ENCODE data around the gene ACAA2. TPM values are rescaled to one million over a fixed set of nuclear protein-coding genes. Genes with fewer than 3 reads are reported as not detected.

Gene ACAA2
- total and polyA plus RNA-seq, 2 experiments from 2014 or later, result 174 to 189 TPM

- H3K79me2 ChIP-seq, result no peaks in the 10 kb centered on the region
- TF ChIP-seq EZH2phosphoT487 (IDR thresholded peaks at IDR 0.05; ENCODE audit: low read depth, severe bottlenecking, unreplicated experiment) (no peak), EZH2 (IDR thresholded peaks at IDR 0.05; ENCODE audit: borderline replicate concordance) (no peak)
- TF ChIP-seq, protein P1, sequence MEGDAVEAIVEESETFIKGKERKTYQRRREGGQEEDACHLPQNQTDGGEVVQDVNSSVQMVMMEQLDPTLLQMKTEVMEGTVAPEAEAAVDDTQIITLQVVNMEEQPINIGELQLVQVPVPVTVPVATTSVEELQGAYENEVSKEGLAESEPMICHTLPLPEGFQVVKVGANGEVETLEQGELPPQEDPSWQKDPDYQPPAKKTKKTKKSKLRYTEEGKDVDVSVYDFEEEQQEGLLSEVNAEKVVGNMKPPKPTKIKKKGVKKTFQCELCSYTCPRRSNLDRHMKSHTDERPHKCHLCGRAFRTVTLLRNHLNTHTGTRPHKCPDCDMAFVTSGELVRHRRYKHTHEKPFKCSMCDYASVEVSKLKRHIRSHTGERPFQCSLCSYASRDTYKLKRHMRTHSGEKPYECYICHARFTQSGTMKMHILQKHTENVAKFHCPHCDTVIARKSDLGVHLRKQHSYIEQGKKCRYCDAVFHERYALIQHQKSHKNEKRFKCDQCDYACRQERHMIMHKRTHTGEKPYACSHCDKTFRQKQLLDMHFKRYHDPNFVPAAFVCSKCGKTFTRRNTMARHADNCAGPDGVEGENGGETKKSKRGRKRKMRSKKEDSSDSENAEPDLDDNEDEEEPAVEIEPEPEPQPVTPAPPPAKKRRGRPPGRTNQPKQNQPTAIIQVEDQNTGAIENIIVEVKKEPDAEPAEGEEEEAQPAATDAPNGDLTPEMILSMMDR (IDR thresholded peaks at IDR 0.05; ENCODE audit: poor library complexity), result no peak
- DNase-seq (ENCODE audit: low spot score), result no peak
- no peak overlapping the region for H2AFZ ChIP-seq
- H3K4me2 ChIP-seq, result no peak overlapping the region
- H4K20me1 ChIP-seq (ENCODE audit: insufficient read depth, poor library complexity, severe bottlenecking), result no peaks in the 10 kb centered on the region
- no peaks in the 10 kb centered on the region for H3K4me1 ChIP-seq (ENCODE audit: insufficient read depth)
- no peak overlapping the region for H3K4me3 ChIP-seq
- no peaks in the 10 kb centered on the region for H3K27me3 ChIP-seq
- no peaks in the 10 kb centered on the region for H3K9me2 ChIP-seq (replicated peaks; ENCODE audit: insufficient read depth)
- H3K36me3 ChIP-seq (replicated peaks; ENCODE audit: insufficient read depth, low read depth), result no peaks in the 10 kb centered on the region
- H3K27ac ChIP-seq, result no peak overlapping the region
- WGBS (ENCODE audit: low lambda C conversion rate, missing lambda C conversion rate), result 97% methylated on average over 4 of the region's 4 CpGs
- H3K9me3 ChIP-seq (ENCODE audit: low read depth), result no peaks in the 10 kb centered on the region
Observed at GRCh38 chr18:49738721-49739120, 74.6 kb downstream of the ACAA2 start.

- Histone ChIP-seq H4K20me1 (ENCODE audit: insufficient read depth, poor library complexity, severe bottlenecking) (no peaks in the 10 kb centered on the region), H3K4me2 (no peak overlapping the region), H3K4me3 (no peak overlapping the region), H3K9me2 (replicated peaks; ENCODE audit: insufficient read depth) (no peaks in the 10 kb centered on the region), H3K79me2 (no peaks in the 10 kb centered on the region), H3K27ac (no peak overlapping the region), H3K9me3 (ENCODE audit: low read depth) (no peaks in the 10 kb centered on the region), H3K27me3 (no peaks in the 10 kb centered on the region), H2AFZ (no peak overlapping the region), H3K4me1 (ENCODE audit: insufficient read depth) (peaks cover 26% of the 10 kb centered on the region), H3K36me3 (replicated peaks; ENCODE audit: insufficient read depth, low read depth) (no peaks in the 10 kb centered on the region)
- TF ChIP-seq EZH2 (IDR thresholded peaks at IDR 0.05; ENCODE audit: borderline replicate concordance), result no peak
- TF ChIP-seq, protein P1 (IDR thresholded peaks at IDR 0.05; ENCODE audit: poor library complexity), result no peak
- TF ChIP-seq EZH2phosphoT487 (IDR thresholded peaks at IDR 0.05; ENCODE audit: low read depth, severe bottlenecking, unreplicated experiment), result no peak
- DNase-seq (ENCODE audit: low spot score), result no peak
- WGBS (ENCODE audit: low lambda C conversion rate, missing lambda C conversion rate), result 95% methylated on average over 4 of the region's 4 CpGs
Observed at GRCh38 chr18:49734836-49735235, 78.5 kb downstream of the ACAA2 start.

DNA sequence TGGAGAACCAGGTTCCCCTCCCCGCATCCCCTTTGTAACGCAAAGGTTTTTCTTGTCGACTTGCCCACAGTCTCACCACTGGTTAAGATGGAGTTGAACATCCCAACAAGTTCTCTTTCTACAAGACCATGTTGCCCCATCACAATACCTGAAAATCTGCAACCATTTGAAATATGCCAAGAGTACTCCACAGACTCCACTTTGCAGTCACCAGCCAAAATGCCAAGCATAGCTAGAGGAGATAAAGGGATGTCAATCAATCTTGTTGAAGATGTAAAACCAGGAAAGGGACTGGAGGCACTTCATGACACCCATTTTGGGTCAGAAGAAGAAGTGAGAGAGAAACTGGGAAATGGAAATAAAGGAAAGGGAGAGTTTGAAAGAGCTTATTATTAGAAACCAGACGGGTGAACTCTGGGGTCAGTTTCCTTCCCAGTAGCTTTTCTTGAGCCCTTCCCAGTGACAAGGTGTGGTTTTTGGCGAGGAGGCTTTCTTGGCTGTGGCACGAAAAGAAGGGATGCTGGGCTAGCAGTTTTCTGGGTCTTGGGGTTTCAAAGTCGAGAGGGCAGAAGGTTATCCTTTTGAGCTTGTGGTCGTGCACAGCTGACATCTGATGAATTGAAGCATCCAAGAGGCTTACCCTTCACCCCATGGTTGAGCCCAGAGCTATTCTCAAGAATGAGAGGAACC is 79.3 kb downstream of the ACAA2 start:
- no peaks in the 10 kb centered on the region for H3K79me2 ChIP-seq
- H4K20me1 ChIP-seq (ENCODE audit: insufficient read depth, poor library complexity, severe bottlenecking), result no peaks in the 10 kb centered on the region
- TF ChIP-seq EZH2 (IDR thresholded peaks at IDR 0.05; ENCODE audit: borderline replicate concordance) (no peak), EZH2phosphoT487 (IDR thresholded peaks at IDR 0.05; ENCODE audit: low read depth, severe bottlenecking, unreplicated experiment) (no peak)
- TF ChIP-seq, protein P1 (IDR thresholded peaks at IDR 0.05; ENCODE audit: poor library complexity), result no peak
- H3K27ac ChIP-seq, result no peak overlapping the region
- 78% methylated on average over 8 of the region's 8 CpGs for WGBS (ENCODE audit: low lambda C conversion rate, missing lambda C conversion rate)
- H3K4me3 ChIP-seq, result no peak overlapping the region
- no peak overlapping the region for H2AFZ ChIP-seq
- no peak overlapping the region for H3K4me2 ChIP-seq
- H3K9me2 ChIP-seq (replicated peaks; ENCODE audit: insufficient read depth), result no peaks in the 10 kb centered on the region
- H3K36me3 ChIP-seq (replicated peaks; ENCODE audit: insufficient read depth, low read depth), result no peaks in the 10 kb centered on the region
- peaks cover 33% of the 10 kb centered on the region for H3K4me1 ChIP-seq (ENCODE audit: insufficient read depth)
- no peak for DNase-seq (ENCODE audit: low spot score)
- no peaks in the 10 kb centered on the region for H3K9me3 ChIP-seq (ENCODE audit: low read depth)
- H3K27me3 ChIP-seq, result no peaks in the 10 kb centered on the region
